GM10248 (cell line): ENCODE data around the gene FAM53B.

ENCODE experiments used
- CTCF ChIA-PET: fragments of 300-600 bp; sonication (Branson Sonifier 250); formaldehyde crosslinking; extraction: SDS; loops from one replicate; lab custom pipeline; 2021; ENCODE audit warnings: antibody characterized with exemption; lab: Yijun Ruan, JAX
- POLR2A ChIA-PET: fragments of 350-650 bp; sonication (Branson Sonifier 250); formaldehyde crosslinking; extraction: SDS; loops from one replicate; lab custom pipeline; 2020; ENCODE audit warnings: antibody characterized with exemption; lab: Yijun Ruan, JAX
- DNase-seq: peaks from one replicate; pipeline ENCODE4 v3.0.0; 2012; ENCODE audit errors: extremely low spot score
- CTCF ChIP-seq: IDR thresholded peaks from 2 replicates; pipeline ENCODE4 v1.5.1; 2012; ENCODE audit warnings: mild to moderate bottlenecking, low read depth; ENCODE audit errors: extremely low read depth, missing control alignments, control extremely low read depth

The FAM53B gene

GRCh38 chr10:124724279-124725027 is 19.7 kb downstream of the FAM53B start:
- ChIA-PET POLR2A (interaction anchor here (0.5 to 1.0 kb wide), 2 partner anchors 40 to 61 kb away, joined by 3 to 5 read pairs; no protein-coding TSS in a partner anchor), CTCF (interaction anchor here (2.4 to 6.8 kb wide), 3 partner anchors 10 to 19 kb away, joined by 9 to 75 read pairs (median 13); no protein-coding TSS in a partner anchor)
- TF ChIP-seq CTCF: no peak
- DNase-seq: no peak

GRCh38 chr10:124723826-124724225 is 20.4 kb downstream of the FAM53B start:
- ChIA-PET POLR2A (interaction anchor here (0.5 to 1.0 kb wide), 2 partner anchors 40 to 61 kb away, joined by 3 to 5 read pairs; no protein-coding TSS in a partner anchor), CTCF (interaction anchor here (1.0 to 6.8 kb wide), 5 partner anchors 10 to 35 kb away, joined by 3 to 75 read pairs (median 10); no protein-coding TSS in a partner anchor)
- no peak for TF ChIP-seq CTCF
- no peak for DNase-seq

DNA sequence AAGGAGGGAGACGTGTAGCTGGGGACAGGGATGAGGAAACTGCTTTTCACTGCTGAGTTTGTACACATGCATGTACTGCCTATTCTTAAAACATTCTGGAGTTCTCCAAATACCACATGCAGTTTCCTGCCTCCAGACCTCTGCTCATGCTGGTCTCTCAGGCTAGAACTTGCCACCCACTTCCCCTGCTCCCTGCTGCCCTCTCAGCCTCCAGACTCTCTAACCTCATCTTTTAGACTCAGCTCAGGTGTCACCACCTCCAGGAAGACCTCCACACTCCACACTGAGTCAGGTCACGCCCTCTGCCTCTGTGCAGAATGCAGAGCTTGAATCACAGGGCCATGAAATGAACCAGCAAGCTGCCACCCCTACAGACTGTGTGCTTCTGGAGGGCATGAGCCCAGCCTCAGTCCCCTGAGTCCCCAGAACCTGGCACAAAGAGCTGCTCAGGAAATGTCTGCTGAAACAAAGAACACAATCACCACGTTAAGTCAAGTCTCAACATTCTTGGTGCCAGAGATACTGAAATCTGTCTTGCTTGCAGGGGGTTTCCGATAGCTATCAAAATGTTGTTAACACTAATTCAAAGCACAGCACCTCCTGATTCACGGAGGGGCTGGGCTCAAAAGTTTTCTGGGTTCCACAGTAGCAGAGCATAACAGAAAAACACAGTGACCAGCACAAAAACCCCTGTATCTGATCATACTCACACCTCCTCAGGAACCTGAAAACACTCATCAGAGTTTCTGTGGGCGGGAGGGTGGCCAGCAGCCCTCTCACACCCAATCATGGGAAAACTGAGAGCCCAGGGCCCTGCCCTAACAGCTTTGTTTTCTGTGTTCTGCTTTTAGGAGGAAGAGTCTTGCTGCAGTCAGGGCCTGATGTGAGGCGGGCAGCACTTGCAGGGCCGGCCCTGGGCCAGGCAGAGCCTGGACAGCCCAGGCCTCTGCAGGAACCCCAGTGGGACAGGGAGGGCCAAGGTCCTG is 21.1 kb downstream of the FAM53B start:
- CTCF ChIA-PET: interaction anchor here (0.7 to 8.9 kb wide), 9 partner anchors 9 to 34 kb away, joined by 3 to 86 read pairs (median 6); no protein-coding TSS in a partner anchor

GRCh38 chr10:124721330-124722045 is 22.7 kb downstream of the FAM53B start:
- ChIA-PET POLR2A (no interaction called here), CTCF (interaction anchor here (1.0 to 8.9 kb wide), 5 partner anchors 9 to 21 kb away, joined by 3 to 86 read pairs (median 13); no protein-coding TSS in a partner anchor)
- no peak for TF ChIP-seq CTCF
- DNase-seq: no peak

More for the DNA sequence above, 21.1 kb downstream of the FAM53B start:
- POLR2A ChIA-PET: interaction anchor here (1.0 kb wide), 1 partner anchor 17 kb away, joined by 4 read pairs; no protein-coding TSS in a partner anchor
- DNase-seq: peak; percentile 91
- no peak for TF ChIP-seq CTCF

GRCh38 chr10:124719213-124719851 is 24.8 kb downstream of the FAM53B start:
- TF ChIP-seq CTCF: peak; percentile 48
- DNase-seq: peak; percentile 67
- POLR2A ChIA-PET: interaction anchor here (1.2 kb wide), 1 partner anchor 22 kb away, joined by 4 read pairs; no protein-coding TSS in a partner anchor
- CTCF ChIA-PET: interaction anchor here (1.0 to 8.9 kb wide), 18 partner anchors 12 to 184 kb away, joined by 3 to 86 read pairs (median 6); no protein-coding TSS in a partner anchor
